Sigmoid colon (tissue), 7 donors: ENCODE results near the gene GRIA1. TPM values are rescaled to one million over a fixed set of nuclear protein-coding genes. Genes with fewer than 3 reads are reported as not detected.

Source experiments
- DNase-seq: peaks from one replicate; pipeline ENCODE4 v3.0.0-alpha.2; 2019
- H3K27ac ChIP-seq, 4 donors: fragments of 200-600 bp; sonication (generic); one replicate each; pipeline ENCODE4 v1.5.1; 2016 to 2019; ENCODE audit warnings: mild to moderate bottlenecking in 1 of 4
- H3K27me3 ChIP-seq, 3 donors: fragments of 200-600 bp; sonication (generic); one replicate each; pipeline ENCODE4 v1.5.1; 2019; ENCODE audit warnings: mild to moderate bottlenecking in 1 of 3
- H3K36me3 ChIP-seq, 4 donors: fragments of 200-600 bp; sonication (generic); one replicate each; pipeline ENCODE4 v1.5.1; 2016 to 2019
- H3K4me1 ChIP-seq, 4 donors: fragments of 200-600 bp; sonication (generic); one replicate each; pipeline ENCODE4 v1.5.1; 2017 to 2019
- H3K4me3 ChIP-seq, 4 donors: fragments of 200-600 bp; sonication (generic); one replicate each; pipeline ENCODE4 v1.5.1; 2017 to 2019; ENCODE audit warnings: mild to moderate bottlenecking in 2 of 4, moderate library complexity in 1 of 4
- H3K9me3 ChIP-seq, 4 donors: fragments of 200-600 bp in 3 of 4; sonication (generic) in 3 of 4; one replicate each; pipeline versions ENCODE4 v1.5.1 to v1.6.1; 2013 to 2019
- EP300 ChIP-seq, 4 donors: sonication (generic); formaldehyde crosslinking; IDR thresholded peaks; one replicate each; pipeline ENCODE4 v1.6.1; 2017; ENCODE audit warnings: antibody characterized with exemption in 4 of 4
- POLR2A ChIP-seq, 2 donors: fragments of 450-650 bp; IDR thresholded peaks; one replicate each; pipeline ENCODE4 v1.6.1; 2016; ENCODE audit warnings: antibody characterized with exemption in 2 of 2, mild to moderate bottlenecking in 2 of 2, moderate library complexity in 2 of 2
- POLR2AphosphoS5 ChIP-seq, 4 donors: sonication (generic); formaldehyde crosslinking; IDR thresholded peaks; one replicate each; pipeline ENCODE4 v1.6.1; 2017; ENCODE audit warnings: antibody characterized with exemption in 4 of 4
- WGBS, 2 donors: extraction: QIAGEN DNeasy Blood & Tissue Kit; methylation state at CpG; one replicate each; pipeline ENCODE4 v1.1.7; 2013; 5-methylcytosine and 5-hydroxymethylcytosine counted together
- intact Hi-C: fragments of 100-400 bp; cut with DNase I; formaldehyde crosslinking; loops from one replicate; pipeline ENCODE4 v1.15.1; 2023
- polyA plus RNA-seq, 3 donors: library from polyadenylated mRNA; stranded (reverse); fragments of 200-250 nt; gene quantifications; one replicate each; pipeline ENCODE4 v1.2.3, GENCODE V29; 2013
- total RNA-seq, 4 donors: library from RNA; depleted of rRNA; stranded (reverse); fragments of >200 nt; gene quantifications; one replicate each; pipeline ENCODE4 v1.1.0, GENCODE V29; 2016
- TF ChIP-seq, protein P1 (sequence below), 4 experiments: fragments of 450-650 bp in 3 of 4; fragments of 200-600 bp in 1 of 4; IDR thresholded peaks; one replicate each; pipeline ENCODE4 v1.5.1; 2016 to 2019; ENCODE audit warnings: antibody characterized with exemption in 4 of 4, mild to moderate bottlenecking in 3 of 4, moderate library complexity in 2 of 4
- donor health status: healthy with polysubstance abuse.
- donor health status: Bipolar disorder and iron deficiency.
- donor health status: healthy.

Gene GRIA1
- total and polyA plus RNA-seq, 7 donors, result under 0.01 to 1.5 (median 0.51) TPM; not detected in 1

DNA sequence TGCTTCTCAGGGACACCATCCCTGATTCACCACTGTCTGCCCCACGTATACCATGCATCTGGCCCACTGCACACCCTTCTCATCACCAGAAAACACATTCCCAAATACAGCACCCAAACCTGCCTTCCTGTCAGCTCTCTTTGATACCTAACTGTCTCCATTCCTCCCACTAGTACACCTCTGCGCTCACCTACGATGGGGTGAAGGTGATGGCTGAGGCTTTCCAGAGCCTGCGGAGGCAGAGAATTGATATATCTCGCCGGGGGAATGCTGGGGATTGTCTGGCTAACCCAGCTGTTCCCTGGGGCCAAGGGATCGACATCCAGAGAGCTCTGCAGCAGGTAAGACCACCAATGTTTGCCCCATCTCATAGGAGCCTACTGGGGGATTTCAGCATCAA, 186.4 kb downstream of the GRIA1 start:
- no peak for DNase-seq
- TF ChIP-seq, protein P1, sequence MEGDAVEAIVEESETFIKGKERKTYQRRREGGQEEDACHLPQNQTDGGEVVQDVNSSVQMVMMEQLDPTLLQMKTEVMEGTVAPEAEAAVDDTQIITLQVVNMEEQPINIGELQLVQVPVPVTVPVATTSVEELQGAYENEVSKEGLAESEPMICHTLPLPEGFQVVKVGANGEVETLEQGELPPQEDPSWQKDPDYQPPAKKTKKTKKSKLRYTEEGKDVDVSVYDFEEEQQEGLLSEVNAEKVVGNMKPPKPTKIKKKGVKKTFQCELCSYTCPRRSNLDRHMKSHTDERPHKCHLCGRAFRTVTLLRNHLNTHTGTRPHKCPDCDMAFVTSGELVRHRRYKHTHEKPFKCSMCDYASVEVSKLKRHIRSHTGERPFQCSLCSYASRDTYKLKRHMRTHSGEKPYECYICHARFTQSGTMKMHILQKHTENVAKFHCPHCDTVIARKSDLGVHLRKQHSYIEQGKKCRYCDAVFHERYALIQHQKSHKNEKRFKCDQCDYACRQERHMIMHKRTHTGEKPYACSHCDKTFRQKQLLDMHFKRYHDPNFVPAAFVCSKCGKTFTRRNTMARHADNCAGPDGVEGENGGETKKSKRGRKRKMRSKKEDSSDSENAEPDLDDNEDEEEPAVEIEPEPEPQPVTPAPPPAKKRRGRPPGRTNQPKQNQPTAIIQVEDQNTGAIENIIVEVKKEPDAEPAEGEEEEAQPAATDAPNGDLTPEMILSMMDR (IDR thresholded peaks at IDR 0.05), result no peak
- TF ChIP-seq POLR2A (IDR thresholded peaks at IDR 0.05), result no peak
- no peak for TF ChIP-seq POLR2AphosphoS5 (IDR thresholded peaks at IDR 0.05)
- TF ChIP-seq EP300 (IDR thresholded peaks at IDR 0.05), result no peak
- H3K4me3 ChIP-seq, result no peak overlapping the region
- 74 to 78% methylated on average over 7 of the region's 7 CpGs for WGBS, 2 donors
- H3K4me1 ChIP-seq, result no peaks in the 10 kb centered on the region
- no peaks in the 10 kb centered on the region for H3K27me3 ChIP-seq
- intact Hi-C loops, result no loop called here
- H3K36me3 ChIP-seq, result no peaks in the 10 kb centered on the region
- H3K9me3 ChIP-seq, result no peaks in the 10 kb centered on the region
- H3K27ac ChIP-seq, result no peak overlapping the region

DNA sequence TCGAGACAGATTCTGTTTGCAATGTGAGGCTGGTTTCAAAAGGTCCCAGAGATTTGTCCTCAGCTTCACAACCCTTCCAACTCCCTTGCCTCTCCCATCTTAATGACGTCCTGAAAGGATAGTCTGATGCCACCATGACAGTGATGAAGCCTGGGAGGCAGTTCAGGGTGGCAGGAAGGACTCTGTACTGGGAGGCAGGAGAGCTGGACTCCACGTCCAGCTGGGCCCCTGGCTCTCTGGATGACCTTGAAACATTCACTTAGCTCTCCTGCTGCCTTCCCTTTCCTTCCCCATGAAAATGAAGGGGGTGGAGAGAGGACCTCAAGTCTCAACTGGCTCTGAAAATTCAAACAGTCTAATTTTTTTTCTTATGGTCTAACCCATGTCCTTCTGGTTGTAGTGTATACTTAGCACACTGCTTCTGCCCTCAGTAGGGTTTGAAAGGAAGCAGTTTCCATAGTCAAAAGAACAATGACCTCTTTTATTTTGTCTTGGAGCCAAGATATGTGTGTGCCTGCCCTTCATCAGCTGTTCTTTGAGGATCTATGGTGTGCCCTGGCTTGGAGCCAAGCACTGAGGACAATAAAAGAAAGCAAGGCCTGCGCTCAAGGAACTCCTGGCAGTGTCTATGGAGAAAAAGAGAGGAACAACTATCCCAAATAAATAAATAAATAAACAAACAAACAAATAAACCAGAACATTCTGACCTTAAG, 188.3 kb downstream of the GRIA1 start:
- no peaks in the 10 kb centered on the region for H3K4me1 ChIP-seq
- intact Hi-C loops, result no loop called here
- no peak for DNase-seq
- WGBS, 2 donors, result 24 to 51% methylated on average over 4 of the region's 4 CpGs
- no peaks in the 10 kb centered on the region for H3K27me3 ChIP-seq
- H3K27ac ChIP-seq, result no peak overlapping the region
- no peak overlapping the region for H3K4me3 ChIP-seq
- no peaks in the 10 kb centered on the region for H3K9me3 ChIP-seq
- H3K36me3 ChIP-seq, result no peaks in the 10 kb centered on the region
- TF ChIP-seq POLR2AphosphoS5 (IDR thresholded peaks at IDR 0.05), result no peak
- no peak for TF ChIP-seq EP300 (IDR thresholded peaks at IDR 0.05)
- no peak for TF ChIP-seq POLR2A (IDR thresholded peaks at IDR 0.05)
- TF ChIP-seq, protein P1 (IDR thresholded peaks at IDR 0.05), result no peak

DNA sequence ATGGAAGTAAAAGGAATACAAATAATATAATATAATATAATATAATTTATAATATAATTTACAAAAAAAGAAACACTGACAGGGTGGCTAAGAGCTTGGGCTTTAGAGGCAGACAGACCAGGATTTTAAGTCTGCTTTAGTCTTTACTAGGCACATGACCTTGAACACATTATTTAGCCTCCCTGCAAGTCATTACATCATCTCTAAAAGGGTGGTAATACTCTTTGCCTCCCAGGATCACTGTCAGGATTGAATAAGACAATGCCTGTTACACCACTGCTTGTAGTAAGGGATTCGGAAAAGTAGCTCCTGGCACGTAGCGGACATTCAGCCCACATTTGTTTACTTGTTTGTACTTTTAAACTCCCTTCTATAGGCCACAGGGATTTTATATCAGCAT, 199.8 kb downstream of the GRIA1 start:
- Histone ChIP-seq H3K9me3 (no peaks in the 10 kb centered on the region), H3K27ac (no peak overlapping the region), H3K36me3 (no peaks in the 10 kb centered on the region), H3K4me1 (no peaks in the 10 kb centered on the region), H3K4me3 (no peak overlapping the region), H3K27me3 (no peaks in the 10 kb centered on the region)
- TF ChIP-seq EP300 (IDR thresholded peaks at IDR 0.05), result no peak
- TF ChIP-seq, protein P1 (IDR thresholded peaks at IDR 0.05), result no peak
- WGBS, 2 donors, result 84% methylated on average over 3 of the region's 3 CpGs
- intact Hi-C loops, result no loop called here
- no peak for DNase-seq

- H3K9me3 ChIP-seq, result no peaks in the 10 kb centered on the region
- no peak for DNase-seq
- TF ChIP-seq, protein P1 (IDR thresholded peaks at IDR 0.05), result no peak
- TF ChIP-seq POLR2AphosphoS5 (IDR thresholded peaks at IDR 0.05), result no peak
- no peak for TF ChIP-seq EP300 (IDR thresholded peaks at IDR 0.05)
- no peaks in the 10 kb centered on the region for H3K4me1 ChIP-seq
- no peak overlapping the region for H3K27ac ChIP-seq
- WGBS, 2 donors, result 60 to 78% methylated on average over 3 of the region's 3 CpGs
- H3K27me3 ChIP-seq, result no peaks in the 10 kb centered on the region
- H3K36me3 ChIP-seq, result no peaks in the 10 kb centered on the region
- intact Hi-C loops, result no loop called here
- no peak overlapping the region for H3K4me3 ChIP-seq
These were observed 205.8 kb downstream of the GRIA1 start for GRCh38 chr5:153696256-153696655.

GRCh38 chr5:153699035-153699434, 208.6 kb downstream of the GRIA1 start:
- Histone ChIP-seq H3K27me3 (no peaks in the 10 kb centered on the region), H3K27ac (no peak overlapping the region), H3K4me3 (no peak overlapping the region), H3K9me3 (no peaks in the 10 kb centered on the region), H3K36me3 (no peaks in the 10 kb centered on the region), H3K4me1 (no peaks in the 10 kb centered on the region)
- DNase-seq, result no peak
- WGBS, 2 donors, result 70 to 90% methylated on average over 3 of the region's 3 CpGs
- TF ChIP-seq POLR2A (IDR thresholded peaks at IDR 0.05) (no peak), POLR2AphosphoS5 (IDR thresholded peaks at IDR 0.05) (no peak), EP300 (IDR thresholded peaks at IDR 0.05) (no peak)
- TF ChIP-seq, protein P1 (IDR thresholded peaks at IDR 0.05), result no peak
- intact Hi-C loops, result no loop called here
